ENCODE data around the gene SLC25A34.
A peak's percentile ranks its signal among the peaks of the same experiment; 100 is the strongest.

Gene SLC25A34

DNA sequence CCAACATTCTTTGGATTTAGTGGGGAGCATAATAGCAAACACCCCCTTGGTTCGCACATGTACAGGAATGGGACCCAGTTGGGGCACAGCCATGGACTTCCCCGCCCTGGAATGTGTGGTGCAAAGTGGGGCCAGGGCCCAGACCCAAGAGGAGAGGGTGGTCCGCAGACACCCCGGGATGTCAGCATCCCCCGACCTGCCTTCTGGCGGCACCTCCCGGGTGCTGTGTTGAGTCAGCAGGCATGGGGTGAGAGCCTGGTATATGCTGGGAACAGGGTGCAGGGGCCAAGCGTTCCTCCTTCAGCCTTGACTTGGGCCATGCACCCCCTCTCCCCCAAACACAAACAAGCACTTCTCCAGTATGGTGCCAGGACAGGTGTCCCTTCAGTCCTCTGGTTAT lies 49.6 kb downstream of the SLC25A34 start:
- TF ChIP-seq, protein P1, sequence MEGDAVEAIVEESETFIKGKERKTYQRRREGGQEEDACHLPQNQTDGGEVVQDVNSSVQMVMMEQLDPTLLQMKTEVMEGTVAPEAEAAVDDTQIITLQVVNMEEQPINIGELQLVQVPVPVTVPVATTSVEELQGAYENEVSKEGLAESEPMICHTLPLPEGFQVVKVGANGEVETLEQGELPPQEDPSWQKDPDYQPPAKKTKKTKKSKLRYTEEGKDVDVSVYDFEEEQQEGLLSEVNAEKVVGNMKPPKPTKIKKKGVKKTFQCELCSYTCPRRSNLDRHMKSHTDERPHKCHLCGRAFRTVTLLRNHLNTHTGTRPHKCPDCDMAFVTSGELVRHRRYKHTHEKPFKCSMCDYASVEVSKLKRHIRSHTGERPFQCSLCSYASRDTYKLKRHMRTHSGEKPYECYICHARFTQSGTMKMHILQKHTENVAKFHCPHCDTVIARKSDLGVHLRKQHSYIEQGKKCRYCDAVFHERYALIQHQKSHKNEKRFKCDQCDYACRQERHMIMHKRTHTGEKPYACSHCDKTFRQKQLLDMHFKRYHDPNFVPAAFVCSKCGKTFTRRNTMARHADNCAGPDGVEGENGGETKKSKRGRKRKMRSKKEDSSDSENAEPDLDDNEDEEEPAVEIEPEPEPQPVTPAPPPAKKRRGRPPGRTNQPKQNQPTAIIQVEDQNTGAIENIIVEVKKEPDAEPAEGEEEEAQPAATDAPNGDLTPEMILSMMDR (conservative IDR thresholded peaks at IDR 0.05; ENCODE audit: low read depth): no peak
- peak overlapping the region; percentile 98 for H3K27ac ChIP-seq
- CTCF ChIA-PET: interaction anchor here (0.7 kb wide), 1 partner anchor 97 kb away, joined by 5 read pairs; no protein-coding TSS in a partner anchor
- DNase-seq (ENCODE audit: low spot score): no peak
- POLR2A ChIA-PET (ENCODE audit: low non-redundant PET): no interaction called here

GRCh38 chr1:15786581-15786980 lies 50.5 kb downstream of the SLC25A34 start:
- no peak for DNase-seq (ENCODE audit: low spot score)
- H3K27ac ChIP-seq: peak overlapping the region; percentile 98
- ChIA-PET CTCF (interaction anchor here (0.6 kb wide), 1 partner anchor 189 kb away, joined by 7 read pairs; the partner anchor contains the start of gene ZBTB17), POLR2A (ENCODE audit: low non-redundant PET) (interaction anchor here (0.5 to 0.6 kb wide), 4 partner anchors 27 to 51 kb away, joined by 3 to 9 read pairs (median 3); no protein-coding TSS in a partner anchor)
- TF ChIP-seq, protein P1 (conservative IDR thresholded peaks at IDR 0.05; ENCODE audit: low read depth): no peak

DNA sequence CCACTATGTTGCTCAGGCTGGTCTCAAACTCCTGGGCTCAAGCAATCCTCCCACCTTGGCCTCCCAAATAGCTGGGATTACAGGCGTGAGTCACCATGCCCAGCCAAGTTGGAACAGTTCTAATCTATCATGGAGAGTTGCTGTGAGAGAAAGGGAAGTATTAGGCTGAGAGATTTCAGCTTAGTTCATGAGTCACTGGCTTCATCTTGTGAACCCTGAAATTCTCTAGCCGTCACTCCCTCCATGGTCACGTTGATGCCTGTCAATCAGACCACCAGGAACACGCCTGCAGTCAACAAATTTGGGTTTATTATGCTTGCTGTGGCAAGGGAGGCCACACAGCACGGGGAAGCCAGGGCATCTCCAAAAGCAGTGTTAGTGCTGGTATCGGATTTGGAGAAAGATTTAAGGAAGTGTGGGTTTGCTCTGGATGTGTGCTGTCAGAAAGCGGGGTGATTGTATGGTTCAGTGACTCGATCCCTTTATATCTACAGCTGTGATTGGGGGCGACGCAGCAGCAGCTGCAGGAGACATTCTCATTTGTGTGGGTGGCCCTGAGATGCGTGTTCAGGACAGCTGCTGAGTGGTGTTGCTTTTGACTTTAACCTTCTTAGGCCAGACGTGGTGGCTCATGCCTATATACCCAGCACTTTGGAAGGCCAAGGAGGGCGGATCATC lies 52.7 kb downstream of the SLC25A34 start:
- TF ChIP-seq, protein P1 (conservative IDR thresholded peaks at IDR 0.05; ENCODE audit: low read depth): no peak
- DNase-seq (ENCODE audit: low spot score): peak; percentile 46
- ChIA-PET CTCF (interaction anchor here (0.7 to 0.9 kb wide), 2 partner anchors 14 to 135 kb away, joined by 3 to 4 read pairs; no protein-coding TSS in a partner anchor), POLR2A (ENCODE audit: low non-redundant PET) (interaction anchor here (0.6 kb wide), 3 partner anchors 27 to 187 kb away, joined by 4 to 8 read pairs (median 5); no protein-coding TSS in a partner anchor)
- peak overlapping the region; percentile 98 for H3K27ac ChIP-seq
